MM.1S (cell line): Measurements from ENCODE around the gene LPAR6.

Experiments used
- CTCF ChIP-seq: fragments of 300-600 bp; sonication (generic); IDR thresholded peaks from 2 replicates; pipeline ENCODE4 v1.5.1; 2016; ENCODE audit warnings: antibody characterized with exemption, low read length, mixed read lengths
- EZH2phosphoT487 ChIP-seq: fragments of 300-600 bp; sonication (generic); IDR thresholded peaks from 2 replicates; pipeline ENCODE4 v1.6.1; 2018; ENCODE audit warnings: antibody characterized with exemption, low read length

GRCh38 chr13:48411147-48411794, 1.6 kb downstream of the LPAR6 start:
- TF ChIP-seq CTCF (no peak), EZH2phosphoT487 (no peak)
